NCI-H2107 (cell line): ENCODE results near the gene ACBD6.

Source experiments
- DNase-seq: peaks from one replicate; lab custom pipeline; 2025; lab: John Stamatoyannopoulos, UW

Gene ACBD6

DNA sequence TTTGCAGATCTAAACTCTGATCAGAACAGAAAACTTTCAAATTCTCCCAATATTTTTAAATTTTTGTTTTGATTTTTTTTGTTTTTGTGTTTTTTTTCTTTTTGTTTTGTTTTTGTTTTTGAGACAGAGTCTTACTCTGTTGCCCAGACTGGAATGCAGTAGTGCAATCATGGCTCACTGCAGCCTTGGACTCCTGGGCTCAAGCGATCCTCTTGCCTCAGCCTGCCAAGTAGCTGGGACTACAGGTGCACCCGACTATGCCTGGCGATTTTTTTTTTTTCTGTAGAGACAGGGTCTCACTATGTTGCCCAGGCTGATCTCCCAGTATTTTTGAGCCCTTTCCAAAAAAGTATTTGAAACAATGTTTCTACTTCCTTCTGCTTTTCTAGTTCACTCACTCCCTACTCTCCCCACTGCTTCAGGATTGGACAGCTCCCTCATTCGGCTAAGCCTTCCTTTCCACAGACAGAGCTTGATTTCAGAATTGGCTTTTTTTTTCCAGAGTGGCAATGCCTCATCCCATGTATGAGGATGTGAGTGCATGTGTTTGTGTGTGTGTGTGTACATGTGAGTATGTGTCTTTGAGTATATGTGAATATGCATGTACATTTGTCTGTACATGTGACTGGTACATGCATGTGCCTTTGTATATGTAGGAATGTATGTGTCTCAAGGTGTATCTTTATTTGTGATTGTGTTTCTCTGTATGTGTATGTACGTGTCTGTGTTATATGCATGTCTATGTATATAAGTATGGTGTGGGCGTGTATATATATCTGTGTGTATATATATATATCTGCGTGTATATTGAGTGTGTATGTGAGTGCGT lies 260.4 kb downstream of the ACBD6 start:
- DNase-seq, result no peak

DNA sequence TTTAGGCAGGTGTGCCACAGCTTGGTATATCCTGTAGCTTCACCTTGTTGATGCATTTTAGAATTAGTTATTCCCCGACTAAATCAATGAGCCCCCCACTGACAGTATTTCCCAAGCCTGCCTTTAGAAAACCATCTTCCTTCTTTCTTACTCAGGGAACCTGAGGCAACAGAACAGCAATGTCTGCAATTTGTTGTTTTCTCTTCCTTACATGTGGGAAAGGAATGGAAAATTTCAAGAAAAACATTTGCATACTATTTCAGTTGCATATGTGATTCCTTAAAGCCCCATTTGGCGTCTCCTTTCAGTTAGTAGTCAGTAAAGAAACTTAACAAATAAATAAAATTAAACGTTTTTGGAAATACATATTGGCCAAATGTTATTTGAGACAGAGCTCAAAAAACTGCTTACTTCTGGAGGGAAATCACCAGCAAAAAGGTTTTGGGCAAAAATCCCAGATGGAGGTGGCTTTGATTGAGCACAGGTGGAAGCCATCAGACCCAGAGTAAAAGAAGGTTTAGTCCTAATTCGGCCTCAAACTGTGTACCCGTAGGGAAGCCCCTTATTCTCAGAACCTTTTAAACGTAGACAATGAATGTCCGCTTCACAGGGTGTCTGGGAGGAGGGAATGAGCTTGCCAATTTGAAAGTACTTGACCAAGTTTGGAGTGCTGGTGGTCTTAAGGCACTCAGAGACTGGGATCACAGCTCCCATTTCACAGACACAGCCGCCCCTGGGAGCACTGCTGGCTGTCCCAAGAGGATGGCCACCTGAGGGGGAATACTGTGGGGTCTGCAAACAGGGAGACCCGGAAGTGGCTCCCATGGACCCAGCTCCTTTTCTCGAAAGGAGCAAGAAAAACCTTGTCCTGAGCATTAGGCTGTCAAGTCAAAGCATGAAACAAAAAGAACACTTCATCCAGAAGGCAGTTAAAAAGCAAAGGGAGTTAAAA lies 263.0 kb downstream of the ACBD6 start:
- no peak for DNase-seq

GRCh38 chr1:180238675-180239074 lies 263.7 kb downstream of the ACBD6 start:
- DNase-seq, result no peak
